Transverse colon (tissue), 4 donors: ENCODE results near the gene RHOBTB3.

Source experiments
- CTCF ChIP-seq, 5 experiments: fragments of 200-600 bp in 3 of 5; fragments of 450-650 bp in 2 of 5; sonication (generic) in 3 of 5; IDR thresholded peaks; 1 replicate in 2 of 5; 2 replicates in 3 of 5; pipeline ENCODE4 v1.5.1; 2016 to 2017; ENCODE audit warnings: antibody characterized with exemption in 5 of 5, inconsistent platforms in 3 of 5, mild to moderate bottlenecking in 2 of 5, moderate library complexity in 1 of 5
- EP300 ChIP-seq: sonication (generic); formaldehyde crosslinking; IDR thresholded peaks from one replicate; pipeline ENCODE4 v1.6.1; 2017; ENCODE audit warnings: antibody characterized with exemption, low read depth
- POLR2A ChIP-seq: fragments of 450-650 bp; IDR thresholded peaks from one replicate; pipeline ENCODE4 v1.6.1; 2016; ENCODE audit warnings: antibody characterized with exemption, mild to moderate bottlenecking, moderate library complexity
- POLR2AphosphoS5 ChIP-seq, 3 donors: sonication (generic); formaldehyde crosslinking; IDR thresholded peaks; one replicate each; pipeline ENCODE4 v1.6.1; 2016; ENCODE audit warnings: antibody characterized with exemption in 3 of 3

GRCh38 chr5:95741458-95741857, 10.3 kb downstream of the RHOBTB3 start:
- TF ChIP-seq CTCF (IDR thresholded peaks at IDR 0.05) (no peak), POLR2A (no peak), POLR2AphosphoS5 (IDR thresholded peaks at IDR 0.05) (no peak), EP300 (no peak)
